SU-DHL-6 (cell line): ENCODE measurements around the gene RPS6KA3.

Source experiments
- CTCF ChIP-seq: fragments of 200-600 bp; sonication (generic); IDR thresholded peaks from one replicate; pipeline ENCODE4 v1.5.1; 2017; ENCODE audit warnings: antibody characterized with exemption, mild to moderate bottlenecking, low read length, moderate library complexity; ENCODE audit not compliant: insufficient read depth, poor library complexity, severe bottlenecking
- EZH2phosphoT487 ChIP-seq: fragments of 200-600 bp; sonication (generic), shearing (Covaris generic); conservative IDR thresholded peaks from 2 replicates; pipeline ENCODE4 v1.6.1; 2018; ENCODE audit warnings: mild to moderate bottlenecking, antibody characterized with exemption, low read length, moderate library complexity, mixed read lengths

- TF ChIP-seq CTCF (no peak), EZH2phosphoT487 (no peak)
Observed at GRCh38 chrX:20284444-20284843, 17.7 kb upstream of the RPS6KA3 start.
